Measurements from ENCODE around the gene IDS.
"Not testable (repeated sequence)": the region's sequence is repeated elsewhere in the genome, so short reads cannot be mapped to it uniquely, and the experiment has no call there.

The IDS gene

GRCh38 chrX:149504915-149505651 lies at the start of gene IDS:
IDS (minus strand) TSS chrX:149505306; CDS start chrX:149505137, 169 bp downstream.
- DNase-seq (ENCODE audit: low spot score): peak; percentile 89

GRCh38 chrX:149551939-149552248 lies 46.8 kb upstream of the IDS start:
- not testable (repeated sequence) for DNase-seq (ENCODE audit: low spot score)

DNA sequence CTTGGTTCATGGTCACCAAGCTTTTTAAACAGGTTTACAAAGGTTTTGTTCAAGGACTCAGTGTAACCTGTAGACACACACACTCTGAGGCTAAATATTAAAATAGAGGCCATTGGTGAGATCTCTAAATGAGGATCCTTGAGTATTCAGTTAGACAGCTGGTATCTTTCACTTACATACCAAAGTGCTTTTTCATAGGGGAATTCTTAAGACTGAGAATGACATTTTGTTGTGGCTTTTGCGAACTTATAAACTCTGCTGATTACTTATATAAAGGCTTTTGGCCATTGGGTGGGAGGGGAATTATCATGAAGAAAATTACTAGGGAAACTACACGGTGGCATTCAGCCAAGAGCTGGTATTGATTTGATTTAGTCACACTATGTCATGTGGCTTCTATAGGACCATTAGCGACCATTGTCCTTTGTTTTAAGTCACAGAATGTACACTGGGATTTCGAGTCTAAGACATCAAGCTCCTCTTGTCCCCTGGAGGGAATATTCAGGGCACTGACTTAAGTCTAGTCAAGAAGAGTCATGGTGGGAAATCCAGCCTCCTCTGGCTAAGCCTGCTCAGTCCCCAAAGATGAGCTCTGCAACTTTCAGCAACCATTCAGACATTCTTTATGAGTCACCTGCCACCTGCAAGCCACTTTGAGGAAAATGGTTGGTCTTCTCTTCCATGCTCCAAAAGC lies 46.3 kb upstream of the IDS start:
- DNase-seq (ENCODE audit: low spot score): not testable (repeated sequence)

DNA sequence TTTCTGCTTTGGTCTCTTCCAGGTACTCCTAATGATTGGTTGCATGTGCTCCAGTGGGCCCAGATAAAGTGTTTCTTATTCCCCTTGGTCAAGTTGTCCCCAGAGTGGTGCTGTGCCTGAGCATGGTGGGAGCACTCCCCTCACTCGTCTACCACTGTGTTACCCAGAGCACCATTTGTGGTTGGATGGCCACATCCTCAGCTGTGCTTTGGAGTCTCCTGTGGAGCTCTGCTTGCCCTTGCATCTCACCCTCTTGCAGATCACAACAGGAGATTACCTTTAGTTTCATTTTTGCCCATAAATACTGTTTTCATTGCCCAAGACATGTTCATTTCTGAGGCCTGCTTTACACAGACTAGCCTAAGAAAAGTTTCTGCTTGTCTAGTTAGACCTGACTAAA lies 45.3 kb upstream of the IDS start:
- not testable (repeated sequence) for DNase-seq (ENCODE audit: low spot score)

DNA sequence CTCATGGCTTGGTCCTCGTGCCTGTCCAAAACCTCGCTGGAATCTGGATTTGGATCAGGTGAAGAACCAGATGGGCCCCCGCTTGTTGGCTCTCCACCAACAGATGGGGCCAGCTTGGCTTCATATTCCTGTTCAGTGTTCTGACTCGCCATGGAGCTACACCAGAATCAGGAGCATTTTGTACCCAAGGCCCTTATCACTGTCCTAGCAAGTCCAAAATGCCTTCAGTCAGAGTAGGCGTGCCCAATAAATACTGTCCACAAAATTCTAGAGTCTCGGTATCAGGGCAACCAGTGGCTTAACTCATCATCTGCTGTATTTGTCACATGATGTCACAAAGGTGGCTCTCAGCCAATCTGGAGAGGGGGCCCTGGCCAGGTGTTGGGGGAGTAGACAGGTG lies 44.6 kb upstream of the IDS start, which contains the start of gene HSFX3:
TSS of gene HSFX3 (minus strand) at position 224 of the 400 bp plus-strand sequence. CDS start at position 152, 72 bp downstream.
- DNase-seq (ENCODE audit: low spot score): not testable (repeated sequence)

DNA sequence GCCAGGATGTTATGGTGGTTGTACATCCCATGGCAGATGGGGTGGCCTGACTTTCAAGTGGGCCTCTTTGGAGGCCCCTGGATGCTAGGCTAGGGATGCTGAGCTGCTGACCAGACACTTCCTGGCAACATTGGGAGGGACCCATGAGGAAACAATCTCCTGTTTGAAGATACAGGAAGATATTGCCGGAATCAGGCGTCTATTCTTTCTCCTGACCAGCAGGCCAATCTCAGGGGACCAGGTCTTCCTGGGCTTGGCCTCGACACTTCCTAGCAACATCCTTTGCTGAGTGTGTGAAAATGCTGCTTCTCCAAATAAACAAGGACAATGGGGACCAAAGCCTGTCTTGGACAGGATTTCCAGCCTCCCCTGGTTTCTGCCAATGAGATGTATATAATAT lies 42.7 kb upstream of the IDS start:
- DNase-seq (ENCODE audit: low spot score): not testable (repeated sequence)

GRCh38 chrX:149546962-149547361 lies 41.9 kb upstream of the IDS start:
- DNase-seq (ENCODE audit: low spot score): not testable (repeated sequence)

GRCh38 chrX:149545545-149546543 lies 40.7 kb upstream of the IDS start:
- DNase-seq (ENCODE audit: low spot score): not testable (repeated sequence)

GRCh38 chrX:149541521-149542047 lies 36.5 kb upstream of the IDS start:
- DNase-seq (ENCODE audit: low spot score): no peak

- DNase-seq (ENCODE audit: low spot score): peak; percentile 97
These were observed 35.8 kb upstream of the IDS start, which contains the start of gene EOLA1 for GRCh38 chrX:149540621-149541520. EOLA1 (plus strand) TSS chrX:149541012; CDS start chrX:149545631, 4,619 bp downstream.

DNA sequence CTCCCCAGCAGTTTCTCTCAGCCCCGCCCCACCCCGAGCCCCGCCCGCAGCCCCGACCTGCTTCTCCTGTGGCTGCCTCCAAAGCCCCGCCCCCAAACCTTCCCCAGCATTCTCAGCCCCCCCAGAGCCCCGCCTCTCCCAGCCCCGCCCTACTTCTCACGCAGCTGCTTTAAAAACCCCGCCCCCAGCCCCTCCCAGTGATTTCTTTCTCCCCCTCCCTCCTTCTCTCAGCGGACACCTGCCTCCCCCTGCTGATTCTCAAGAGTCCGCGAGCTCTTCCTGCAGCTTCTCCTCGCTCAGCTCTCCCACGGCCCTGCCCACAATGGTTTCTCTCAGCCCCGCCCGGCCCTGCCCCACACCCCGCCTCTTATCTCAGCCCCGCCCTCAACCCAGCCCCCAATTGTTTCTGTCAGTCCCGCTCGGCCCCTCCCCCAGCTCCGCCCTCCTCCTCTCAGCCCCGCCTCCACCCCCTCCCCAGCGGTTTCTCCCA lies 35.1 kb upstream of the IDS start:
- DNase-seq (ENCODE audit: low spot score): peak; percentile 79

DNA sequence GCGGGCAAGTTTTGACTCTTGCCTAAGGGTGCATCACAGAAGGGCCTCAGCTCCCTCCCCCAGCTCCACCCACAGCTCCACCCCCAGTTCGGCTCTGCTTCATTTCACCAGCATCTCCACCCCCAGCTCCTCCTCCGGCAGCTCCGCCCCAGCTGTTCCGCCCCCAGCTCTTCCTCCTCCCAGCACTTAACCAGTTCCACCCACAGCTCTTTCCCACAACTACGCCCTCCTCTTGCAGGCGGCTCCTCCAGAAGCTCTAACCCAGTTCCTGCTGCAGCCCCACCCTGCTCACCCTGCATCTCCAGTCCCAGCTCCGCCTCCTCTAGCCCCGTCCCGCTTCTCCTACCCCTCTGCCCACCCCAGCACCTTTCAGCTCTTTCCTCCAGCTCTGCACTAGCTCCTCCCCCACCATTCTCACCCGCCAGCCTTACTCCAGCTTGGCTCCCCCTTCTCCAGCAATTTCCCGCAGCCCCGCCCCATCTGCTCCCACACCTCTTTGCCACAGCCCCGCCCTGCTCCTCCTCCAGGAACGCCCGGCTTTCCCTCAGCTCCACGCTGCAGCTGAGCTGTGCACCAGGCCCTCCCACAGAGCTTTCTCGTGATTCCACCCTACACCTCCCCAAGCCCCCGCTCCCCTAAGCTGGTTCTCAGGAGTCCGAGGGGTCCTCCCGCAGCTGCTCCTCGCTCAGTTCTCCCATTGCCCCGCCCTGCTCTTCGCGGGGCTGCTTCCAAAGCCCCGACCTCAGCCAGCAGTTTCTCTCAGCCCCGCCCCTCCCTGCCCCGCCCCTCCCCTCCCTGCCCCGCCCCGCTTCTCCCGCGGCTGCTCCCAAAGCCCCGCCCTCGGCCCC lies 34.4 kb upstream of the IDS start:
- peak; percentile 93 for DNase-seq (ENCODE audit: low spot score)

GRCh38 chrX:149537474-149537873 lies 32.4 kb upstream of the IDS start:
- not testable (repeated sequence) for DNase-seq (ENCODE audit: low spot score)

- not testable (repeated sequence) for DNase-seq (ENCODE audit: low spot score)
These were observed 30.0 kb upstream of the IDS start for GRCh38 chrX:149534926-149535602.

DNA sequence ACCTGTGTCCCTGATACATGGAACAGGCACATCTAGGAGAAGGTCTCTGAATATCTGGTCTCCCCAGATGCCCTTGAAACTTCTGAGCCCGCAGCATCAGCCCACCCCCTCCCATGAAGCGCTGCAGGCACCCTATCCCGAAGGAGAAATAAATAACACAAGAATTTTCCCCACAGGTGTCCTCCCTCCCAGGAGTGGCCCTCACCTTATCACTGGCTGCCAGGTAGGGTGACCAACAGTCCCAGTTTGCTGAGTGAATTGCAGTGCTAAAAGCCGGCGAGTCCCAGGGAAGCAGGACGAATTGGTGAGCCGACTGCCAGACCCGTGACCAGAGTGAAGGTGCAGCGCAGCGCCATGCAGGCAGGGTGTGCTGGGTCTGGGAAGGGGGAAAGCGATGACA lies 28.9 kb upstream of the IDS start:
- not testable (repeated sequence) for DNase-seq (ENCODE audit: low spot score)

DNA sequence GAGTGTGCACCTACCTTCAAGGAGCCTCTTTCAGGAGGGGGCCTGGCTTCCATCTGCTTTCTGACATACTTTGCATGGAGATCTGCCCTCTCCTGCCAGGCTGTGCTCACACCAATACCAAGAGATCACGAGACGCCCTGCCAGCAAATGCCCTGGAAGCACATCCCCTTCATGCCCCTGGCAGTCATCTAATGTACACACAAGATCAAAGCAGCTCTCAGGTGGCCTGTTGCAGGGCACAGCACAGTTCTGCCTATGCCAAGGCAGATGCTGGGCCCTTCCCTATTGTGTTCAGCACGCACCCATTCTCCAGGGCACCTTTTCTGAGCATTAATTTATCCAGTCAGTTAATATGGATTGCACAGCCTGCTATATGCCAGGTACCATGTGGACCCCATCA lies 27.8 kb upstream of the IDS start:
- not testable (repeated sequence) for DNase-seq (ENCODE audit: low spot score)

GRCh38 chrX:149531599-149531998 lies 26.5 kb upstream of the IDS start:
- no peak for DNase-seq (ENCODE audit: low spot score)

- no peak for DNase-seq (ENCODE audit: low spot score)
These were observed 23.3 kb upstream of the IDS start for GRCh38 chrX:149528381-149528780.

DNA sequence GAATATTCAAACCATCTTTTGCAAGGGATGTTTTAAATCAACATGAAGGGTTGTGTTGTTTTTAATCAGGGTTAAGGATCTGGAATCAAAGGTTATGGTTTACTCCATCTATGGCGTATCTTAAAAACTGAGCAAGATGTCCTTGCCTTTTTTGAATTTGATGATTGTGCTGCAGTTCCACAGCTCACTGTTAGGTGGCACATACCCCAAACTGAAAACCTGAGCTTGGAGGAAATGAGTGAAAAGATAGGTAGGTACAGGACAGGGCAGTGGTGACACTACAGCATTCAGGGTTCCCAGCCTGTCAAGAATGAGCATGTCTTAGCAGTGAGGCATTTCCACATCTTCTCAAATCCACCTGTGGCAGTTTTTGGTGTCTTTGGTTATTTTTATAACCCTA lies 22.6 kb upstream of the IDS start:
- peak; percentile 57 for DNase-seq (ENCODE audit: low spot score)
